Left lobe of liver (tissue), 2 donors: ENCODE measurements around the gene GATAD2A. TPM values are rescaled to one million over a fixed set of nuclear protein-coding genes. Genes with fewer than 3 reads are reported as not detected.

Experiments used
- ATAC-seq: fragments of 200-7000 bp; cut with Tn5 transposase; one replicate; pipeline ENCODE4 v1.9.1; 2020; ENCODE audit warnings: mild to moderate bottlenecking, moderate library complexity
- DNase-seq: peaks from one replicate; pipeline ENCODE4 v3.0.0-alpha.2; 2020; ENCODE audit warnings: low spot score
- total RNA-seq: library from RNA; stranded (reverse); gene quantifications from one replicate; pipeline ENCODE4 v1.2.1, GENCODE V29; 2021
- donor health status: DM: no; HTN: no; CAD: no; lungs with moderate emphysema.
- donor health status: DM: no; HTN: yes; CAD: no.

GATAD2A gene
- total RNA-seq, 1 donor from 2014 or later: 36.1 TPM

DNA sequence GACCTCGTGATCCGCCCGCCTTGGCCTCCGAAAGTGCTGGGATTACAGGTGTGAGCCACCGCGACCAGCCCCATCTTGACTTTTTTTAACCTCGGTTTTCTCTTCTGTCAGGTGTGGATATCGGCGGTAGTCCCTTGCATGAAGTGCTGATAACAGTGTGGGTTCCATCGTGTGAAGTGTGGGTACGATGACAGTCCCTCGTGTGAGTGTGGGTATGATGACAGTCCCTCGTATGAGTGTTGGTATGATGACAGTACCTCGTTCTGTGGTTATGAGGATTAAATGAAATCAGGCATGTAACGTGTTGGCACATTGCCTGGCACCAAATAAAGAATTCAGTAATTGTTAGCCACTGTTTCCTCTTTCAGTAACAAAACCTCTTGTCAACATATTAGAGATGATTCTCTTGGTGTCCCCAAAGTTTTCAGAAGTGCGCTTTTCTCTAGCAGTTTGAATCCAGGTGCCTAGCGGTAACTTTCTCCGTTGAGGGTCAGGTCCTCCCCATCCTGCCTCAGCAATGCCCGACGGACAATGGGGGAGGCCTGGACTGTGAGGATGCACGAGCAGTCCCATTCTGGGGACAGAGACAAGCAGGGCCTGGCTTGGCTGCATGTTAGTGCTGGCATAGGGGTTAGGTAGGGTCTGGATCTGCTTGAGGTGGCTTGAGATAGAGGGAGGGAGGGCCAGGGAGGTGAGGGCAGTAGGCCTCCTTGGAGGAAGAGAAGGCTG lies 15.3 kb downstream of the GATAD2A start:
- DNase-seq (no peak), ATAC-seq (no peak)

- no peak for DNase-seq
- ATAC-seq: no peak
Observed at GRCh38 chr19:19421299-19421696, 15.8 kb downstream of the GATAD2A start.

DNA sequence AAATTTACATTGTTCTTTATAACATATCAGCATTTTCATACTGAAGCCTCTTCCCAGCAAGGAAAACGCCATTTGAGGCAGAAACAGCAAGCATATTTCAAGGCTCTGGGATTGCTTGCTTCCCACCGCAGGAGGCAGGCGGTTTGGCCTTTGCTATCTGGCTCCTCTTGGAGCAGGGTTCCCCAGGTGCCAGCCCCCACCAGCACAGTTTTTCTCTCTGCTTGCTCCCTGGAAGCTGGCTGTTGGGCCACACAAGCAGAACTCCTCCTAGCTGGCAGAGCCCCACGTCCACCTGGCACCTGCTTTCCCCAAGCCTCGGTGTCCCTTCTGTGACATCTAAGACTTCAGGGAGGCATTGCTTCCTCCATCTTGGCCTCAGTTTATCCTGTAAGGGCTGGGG lies 16.7 kb downstream of the GATAD2A start:
- DNase-seq (no peak), ATAC-seq (peak; percentile 5)

DNA sequence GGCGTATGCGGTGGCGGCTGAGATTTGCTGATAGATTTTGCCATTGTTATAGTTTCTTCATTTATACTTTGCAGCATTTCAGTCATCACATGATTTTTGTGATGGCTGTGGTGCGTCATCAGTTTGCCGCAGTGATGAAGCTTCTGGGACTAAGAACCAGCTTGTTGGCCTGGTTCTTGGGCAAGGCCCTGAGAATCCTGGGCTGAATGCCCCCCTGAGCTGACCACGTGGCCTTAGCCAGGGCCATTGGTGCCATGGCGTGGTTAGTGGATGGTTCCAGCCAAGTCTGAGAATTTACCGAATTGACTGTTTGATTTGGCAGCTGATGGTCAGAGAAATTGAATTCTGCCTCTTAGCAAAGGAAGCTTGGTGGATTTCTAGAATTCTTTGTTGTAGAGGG lies 17.8 kb downstream of the GATAD2A start:
- DNase-seq (peak; percentile 85), ATAC-seq (peak; percentile 87)

- ATAC-seq: peak; percentile 57
- DNase-seq: no peak
Observed at GRCh38 chr19:19425170-19425875, 19.8 kb downstream of the GATAD2A start.

- DNase-seq (no peak), ATAC-seq (no peak)
Observed at GRCh38 chr19:19426216-19426615, 20.7 kb downstream of the GATAD2A start.

- ATAC-seq: no peak
- no peak for DNase-seq
Observed at GRCh38 chr19:19426799-19427198, 21.3 kb downstream of the GATAD2A start.

DNA sequence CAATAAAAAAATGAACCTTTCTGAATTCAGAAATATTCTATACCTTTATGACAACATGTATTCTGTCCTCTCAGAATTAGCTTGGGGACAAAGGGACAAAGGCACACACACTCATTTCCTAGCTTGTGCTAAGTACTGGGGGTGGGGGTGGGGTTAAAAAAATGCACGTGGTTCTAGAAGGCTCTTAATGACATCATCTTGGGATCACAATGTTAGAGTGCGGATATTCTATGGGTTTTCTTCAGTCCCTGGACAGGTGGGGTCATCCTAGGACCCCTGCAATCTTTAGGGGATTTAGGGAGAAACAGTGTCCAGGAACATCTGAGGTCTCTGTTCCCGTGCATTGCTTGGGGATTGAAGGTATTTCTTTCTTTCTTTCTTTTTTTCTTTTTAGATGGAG lies 21.8 kb downstream of the GATAD2A start:
- no peak for DNase-seq
- ATAC-seq: no peak

DNA sequence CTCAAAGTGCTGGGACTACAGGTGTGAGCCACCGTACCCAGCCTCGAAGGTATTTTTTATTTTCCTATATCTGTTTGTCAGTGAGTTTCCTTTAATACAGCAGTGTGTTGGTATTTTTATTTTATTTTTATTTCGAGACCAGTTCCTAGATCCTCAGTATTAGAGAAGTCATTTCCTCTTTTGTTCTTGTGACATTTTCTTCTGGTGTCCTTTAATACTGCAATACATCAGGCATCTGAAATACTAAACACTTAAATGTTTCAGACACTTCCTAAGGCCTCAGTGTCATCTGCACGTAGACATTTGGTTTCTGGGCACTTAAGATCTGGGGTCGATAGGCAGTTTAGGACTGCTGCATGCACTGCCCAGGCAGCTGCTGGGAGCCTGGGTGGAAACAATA lies 22.5 kb downstream of the GATAD2A start:
- no peak for ATAC-seq
- DNase-seq: no peak

- ATAC-seq: no peak
- DNase-seq: no peak
Observed at GRCh38 chr19:19428746-19429145, 23.3 kb downstream of the GATAD2A start.

DNA sequence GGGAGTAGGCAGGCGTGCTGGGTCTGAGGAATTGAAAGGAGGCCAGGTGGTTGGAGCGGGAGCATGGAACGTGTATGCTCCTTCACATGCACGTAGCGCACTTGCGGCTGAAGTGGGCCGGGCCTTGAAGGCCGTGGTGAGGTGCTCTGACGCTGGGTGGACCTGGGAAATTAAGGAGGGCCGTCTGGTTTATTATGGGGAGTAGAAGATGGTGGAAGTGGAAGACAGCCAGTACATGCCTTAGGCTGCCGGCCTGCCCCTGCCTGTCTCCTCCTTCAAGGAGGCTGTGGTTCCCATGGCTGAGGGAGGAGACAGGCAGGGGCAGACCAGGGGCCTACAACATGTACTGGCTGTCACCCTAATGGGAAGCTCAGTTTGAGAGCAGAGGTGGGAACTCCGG lies 23.9 kb downstream of the GATAD2A start:
- no peak for ATAC-seq
- DNase-seq: no peak

- DNase-seq (no peak), ATAC-seq (no peak)
Observed at GRCh38 chr19:19432732-19433131, 27.3 kb downstream of the GATAD2A start.

DNA sequence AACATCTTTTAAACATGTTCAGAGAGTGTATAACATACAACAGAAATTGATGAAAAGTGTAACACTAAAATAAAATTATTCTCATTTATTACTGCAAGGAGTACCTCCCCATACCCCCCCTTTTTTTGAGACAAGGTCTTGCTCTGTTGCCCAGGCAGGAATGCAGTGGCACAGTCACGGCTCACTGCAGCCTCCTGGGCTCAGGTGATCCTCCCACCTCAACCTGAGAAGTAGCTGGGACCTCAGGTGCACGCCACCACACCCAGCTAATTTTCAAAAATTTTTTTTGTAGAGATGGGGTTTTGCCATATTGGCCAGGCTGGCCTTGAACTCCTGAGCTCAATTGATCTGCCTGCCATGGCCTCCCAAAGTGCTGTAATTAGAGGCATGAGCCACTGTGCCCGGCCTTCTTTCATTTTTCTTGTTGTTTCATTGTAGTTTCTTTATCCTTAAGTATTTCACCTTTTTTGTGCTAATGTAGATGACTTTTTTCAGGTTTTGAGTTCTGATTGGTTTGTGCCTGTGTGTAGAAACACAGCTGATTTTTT lies 28.3 kb downstream of the GATAD2A start:
- no peak for DNase-seq
- ATAC-seq: peak; percentile 11

GRCh38 chr19:19434483-19435045 lies 29.1 kb downstream of the GATAD2A start:
- DNase-seq: peak; percentile 67
- ATAC-seq: peak; percentile 88

DNA sequence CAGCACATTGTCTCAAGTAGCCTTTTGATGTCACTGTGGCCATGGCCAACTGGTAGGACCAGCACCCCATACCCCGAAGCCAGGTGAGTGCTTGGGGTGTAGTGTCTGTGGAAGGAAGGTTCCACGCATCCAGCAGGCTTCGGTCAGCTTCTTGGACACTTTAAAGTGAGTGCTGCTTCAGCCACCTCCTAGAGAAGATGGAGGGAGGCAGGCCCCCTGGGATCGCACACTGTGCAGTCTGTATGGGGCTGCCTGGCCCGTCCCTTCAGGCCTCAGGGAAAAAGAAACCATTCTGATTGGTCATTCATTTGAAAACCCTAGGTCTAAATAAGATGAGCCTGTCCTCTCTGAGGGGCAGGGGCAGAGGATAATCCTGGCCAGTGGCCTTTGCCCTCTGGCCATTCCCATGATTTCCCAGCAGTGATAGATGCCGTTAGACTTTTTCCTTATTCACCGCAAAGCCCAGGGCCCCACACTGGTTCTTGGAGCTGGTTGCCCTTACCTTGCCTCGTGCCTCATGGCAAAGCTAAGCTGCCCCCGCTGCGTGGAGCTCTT lies 30.7 kb downstream of the GATAD2A start:
- DNase-seq (no peak), ATAC-seq (peak; percentile 46)

DNA sequence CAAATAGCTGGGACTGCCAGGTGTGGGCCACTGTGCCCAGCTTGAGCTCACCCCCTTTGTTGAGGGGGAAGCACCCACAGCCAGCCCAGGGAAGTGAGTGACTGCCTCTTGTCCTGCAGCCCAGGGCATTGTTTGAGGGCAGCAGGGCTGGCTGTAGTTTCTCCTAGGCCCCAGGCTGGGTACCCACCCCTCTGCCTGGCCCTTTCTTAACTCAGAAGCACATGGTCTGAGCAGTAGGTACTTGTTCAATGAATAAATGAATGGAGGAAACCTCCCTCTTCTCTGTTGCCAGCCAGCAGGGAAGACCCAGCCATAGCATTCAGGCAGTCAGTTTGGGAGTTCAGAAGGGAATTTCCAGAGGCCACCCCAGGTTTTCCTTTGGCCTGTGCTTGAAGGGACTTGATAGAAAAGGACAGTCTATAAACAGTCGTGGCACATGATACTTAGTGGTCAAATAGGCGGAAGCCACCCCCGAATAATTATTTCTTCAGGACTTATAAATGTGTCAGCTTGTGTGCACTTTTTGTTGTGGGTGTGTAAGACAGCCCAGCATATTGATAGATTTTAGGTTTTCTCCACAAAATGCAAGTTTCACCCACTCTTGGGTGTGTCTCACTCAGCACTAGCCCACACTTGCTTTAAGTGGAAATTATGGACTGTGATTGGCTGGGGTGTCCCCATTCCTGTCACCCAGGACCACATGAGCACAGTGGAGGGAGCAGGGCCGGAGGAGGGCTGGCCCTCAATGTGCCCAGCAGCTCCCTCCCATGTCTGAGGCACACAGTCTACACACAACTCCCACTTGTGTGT lies 33.1 kb downstream of the GATAD2A start:
- ATAC-seq: no peak
- DNase-seq: no peak

- no peak for ATAC-seq
- DNase-seq: no peak
Observed at GRCh38 chr19:19439176-19439482, 33.7 kb downstream of the GATAD2A start.

- no peak for ATAC-seq
- no peak for DNase-seq
Observed at GRCh38 chr19:19443283-19443682, 37.8 kb downstream of the GATAD2A start.

DNA sequence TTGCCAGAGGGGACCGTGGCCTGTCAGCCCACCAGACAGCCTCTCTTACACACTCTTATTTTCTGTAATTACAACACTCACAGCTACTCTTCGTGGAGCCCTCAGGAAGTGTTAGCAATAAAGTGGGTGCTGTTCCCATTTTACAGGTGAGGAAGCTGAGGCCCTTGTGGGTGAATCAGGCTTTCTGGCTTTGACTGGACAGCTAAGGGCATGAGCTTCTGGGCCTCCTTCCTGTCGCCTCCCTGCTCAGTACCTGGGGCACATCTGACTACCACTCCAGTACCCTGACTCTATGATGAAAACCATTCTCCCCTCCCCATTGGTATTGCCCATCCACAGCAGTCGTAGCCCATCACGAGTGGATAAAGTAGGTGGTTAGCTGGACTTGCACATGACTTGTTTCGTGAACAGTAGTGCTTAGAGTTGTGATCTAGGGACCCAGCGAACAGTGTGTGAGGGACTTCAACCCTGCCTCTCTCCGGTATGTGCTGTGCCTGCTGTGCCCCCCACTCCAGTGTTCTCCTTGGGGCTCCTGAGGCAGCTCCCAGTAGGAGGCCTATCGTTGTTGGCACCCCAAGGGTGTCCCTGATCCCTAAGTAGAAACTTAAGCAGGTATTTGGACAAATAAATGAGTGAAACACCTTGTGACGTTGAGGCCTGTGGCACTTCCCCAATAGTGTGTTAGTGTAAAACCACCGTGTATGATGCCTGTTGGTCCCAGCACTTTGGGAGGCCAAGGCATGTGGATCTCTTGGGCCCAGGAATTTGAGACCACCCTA lies 38.6 kb downstream of the GATAD2A start:
- ATAC-seq (no peak), DNase-seq (no peak)

DNA sequence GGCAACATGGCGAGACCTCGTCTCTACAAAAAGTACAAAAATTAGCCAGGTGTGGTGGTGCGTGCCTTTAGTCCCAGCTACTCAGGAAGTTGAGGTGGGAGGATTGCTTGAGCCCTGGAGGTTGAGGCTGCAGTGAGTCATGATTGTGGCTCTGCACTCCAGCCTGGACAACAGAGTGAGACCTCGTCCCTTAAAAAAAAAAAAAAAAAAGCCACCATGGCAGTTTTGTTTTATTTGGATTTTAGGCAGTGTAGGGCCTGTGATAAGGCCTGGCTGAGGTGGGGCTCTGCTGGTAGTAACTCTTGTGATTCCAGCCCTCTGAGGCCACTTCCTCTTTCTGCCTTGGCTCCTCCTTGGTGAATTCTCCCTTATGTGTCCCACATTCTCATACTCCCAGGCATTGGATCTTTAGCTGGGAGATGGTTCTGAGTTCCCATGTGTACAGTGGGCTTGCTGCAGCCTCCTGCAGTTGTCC lies 39.2 kb downstream of the GATAD2A start:
- no peak for DNase-seq
- peak; percentile 48 for ATAC-seq
